Loucy (cell line): ENCODE data around the gene GCNT2.
"Not testable (repeated sequence)": the region's sequence is repeated elsewhere in the genome, so short reads cannot be mapped to it uniquely, and the experiment has no call there.

Source experiments
- EZH2phosphoT487 ChIP-seq: fragments of 200-600 bp; IDR thresholded peaks from 2 replicates; pipeline ENCODE4 v1.6.1; 2018; ENCODE audit warnings: antibody characterized with exemption, mild to moderate bottlenecking, moderate library complexity, borderline replicate concordance
- TF ChIP-seq, protein P1 (sequence below): fragments of 200-600 bp; sonication (generic); conservative IDR thresholded peaks from 2 replicates; pipeline ENCODE4 v1.5.1; 2014; ENCODE audit warnings: mild to moderate bottlenecking, antibody characterized with exemption, low read length

DNA sequence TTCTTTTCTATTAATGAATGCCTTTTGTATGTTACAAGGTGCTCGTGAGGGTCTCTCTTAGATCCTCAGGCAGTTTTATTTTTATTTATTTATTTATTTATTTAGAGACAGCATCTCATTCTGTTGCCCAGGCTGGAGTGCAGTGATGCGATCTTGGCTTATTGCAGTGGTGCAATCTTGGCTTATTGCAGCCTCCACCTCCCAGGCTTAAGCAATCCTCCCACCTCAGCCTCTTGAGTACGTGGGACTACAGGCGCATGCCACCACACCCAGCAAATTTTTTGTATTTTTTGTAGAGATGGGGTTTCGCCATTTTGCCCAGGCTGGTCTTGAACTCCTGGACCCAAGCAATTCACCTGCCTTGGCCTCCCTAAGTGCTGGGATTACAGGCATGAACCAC is 79.5 kb downstream of the GCNT2 start:
- TF ChIP-seq EZH2phosphoT487 = not testable (repeated sequence)
- TF ChIP-seq, protein P1, sequence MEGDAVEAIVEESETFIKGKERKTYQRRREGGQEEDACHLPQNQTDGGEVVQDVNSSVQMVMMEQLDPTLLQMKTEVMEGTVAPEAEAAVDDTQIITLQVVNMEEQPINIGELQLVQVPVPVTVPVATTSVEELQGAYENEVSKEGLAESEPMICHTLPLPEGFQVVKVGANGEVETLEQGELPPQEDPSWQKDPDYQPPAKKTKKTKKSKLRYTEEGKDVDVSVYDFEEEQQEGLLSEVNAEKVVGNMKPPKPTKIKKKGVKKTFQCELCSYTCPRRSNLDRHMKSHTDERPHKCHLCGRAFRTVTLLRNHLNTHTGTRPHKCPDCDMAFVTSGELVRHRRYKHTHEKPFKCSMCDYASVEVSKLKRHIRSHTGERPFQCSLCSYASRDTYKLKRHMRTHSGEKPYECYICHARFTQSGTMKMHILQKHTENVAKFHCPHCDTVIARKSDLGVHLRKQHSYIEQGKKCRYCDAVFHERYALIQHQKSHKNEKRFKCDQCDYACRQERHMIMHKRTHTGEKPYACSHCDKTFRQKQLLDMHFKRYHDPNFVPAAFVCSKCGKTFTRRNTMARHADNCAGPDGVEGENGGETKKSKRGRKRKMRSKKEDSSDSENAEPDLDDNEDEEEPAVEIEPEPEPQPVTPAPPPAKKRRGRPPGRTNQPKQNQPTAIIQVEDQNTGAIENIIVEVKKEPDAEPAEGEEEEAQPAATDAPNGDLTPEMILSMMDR = not testable (repeated sequence)
